Neural crest cell (in vitro differentiated cells): ENCODE results near the gene RAB44. TPM values are rescaled to one million over a fixed set of nuclear protein-coding genes. Genes with fewer than 3 reads are reported as not detected.
A peak's percentile ranks its signal among the peaks of the same experiment; 100 is the strongest.

ENCODE experiments used
- DNase-seq: peaks from one replicate; pipeline ENCODE4 v3.0.0; 2021; ENCODE audit warnings: low read depth, mixed read lengths, low spot score
- H3K27ac Mint-ChIP-seq: one replicate; pipeline ENCODE4 v1.8.0; 2021; ENCODE audit warnings: mild to moderate bottlenecking, mixed read lengths; ENCODE audit not compliant: unreplicated experiment
- H3K27me3 Mint-ChIP-seq: 2 replicates; pipeline ENCODE4 v1.8.0; 2021; ENCODE audit warnings: low read depth, mild to moderate bottlenecking, mixed read lengths
- H3K36me3 Mint-ChIP-seq: 2 replicates; pipeline ENCODE4 v1.8.0; 2021; ENCODE audit warnings: low read depth, mild to moderate bottlenecking, mixed read lengths
- H3K4me1 Mint-ChIP-seq: 2 replicates; pipeline ENCODE4 v1.8.0; 2021; ENCODE audit warnings: mixed read lengths
- H3K4me3 Mint-ChIP-seq: one replicate; pipeline ENCODE4 v1.8.0; 2021; ENCODE audit warnings: mild to moderate bottlenecking, mixed read lengths
- H3K9me3 Mint-ChIP-seq: 2 replicates; pipeline ENCODE4 v1.8.0; 2021; ENCODE audit warnings: mixed read lengths
- CTCF ChIP-seq: fragments of 200-600 bp; sonication (generic); conservative IDR thresholded peaks from 2 replicates; pipeline ENCODE4 v1.5.0; 2021; ENCODE audit warnings: antibody characterized with exemption, mild to moderate bottlenecking
- total RNA-seq: library from RNA; stranded (reverse); gene quantifications from 2 replicates; pipeline ENCODE4 v1.2.1, GENCODE V29; 2021

Gene RAB44
- total RNA-seq, 1 donor from 2014 or later: not detected

- DNase-seq: no peak
- Mint-ChIP-seq H3K9me3 (no peaks in the 10 kb centered on the region), H3K4me1 (peaks cover 57% of the 10 kb centered on the region), H3K36me3 (no peaks in the 10 kb centered on the region), H3K27ac (peak overlapping the region; percentile 85), H3K4me3 (no peak overlapping the region), H3K27me3 (no peaks in the 10 kb centered on the region)
- TF ChIP-seq CTCF: no peak
Measured at GRCh38 chr6:36769676-36770499, 72.3 kb downstream of the RAB44 start.

GRCh38 chr6:36771145-36771544 is 73.5 kb downstream of the RAB44 start:
- H3K9me3 Mint-ChIP-seq: no peaks in the 10 kb centered on the region

GRCh38 chr6:36772397-36772796 is 74.8 kb downstream of the RAB44 start:
- Mint-ChIP-seq H3K27ac (peak overlapping the region; percentile 70), H3K36me3 (no peaks in the 10 kb centered on the region), H3K9me3 (no peaks in the 10 kb centered on the region), H3K27me3 (no peaks in the 10 kb centered on the region), H3K4me3 (no peak overlapping the region), H3K4me1 (peaks cover 53% of the 10 kb centered on the region)
- no peak for TF ChIP-seq CTCF
- DNase-seq: no peak

More at GRCh38 chr6:36771145-36771544, 73.5 kb downstream of the RAB44 start:
- no peak for TF ChIP-seq CTCF
- H3K27ac Mint-ChIP-seq: no peak overlapping the region
- H3K27me3 Mint-ChIP-seq: no peaks in the 10 kb centered on the region
- peaks cover 48% of the 10 kb centered on the region for H3K4me1 Mint-ChIP-seq
- DNase-seq: no peak
- H3K36me3 Mint-ChIP-seq: no peaks in the 10 kb centered on the region
- H3K4me3 Mint-ChIP-seq: no peak overlapping the region

- no peaks in the 10 kb centered on the region for H3K27me3 Mint-ChIP-seq
- DNase-seq: no peak
- H3K4me1 Mint-ChIP-seq: peaks cover 51% of the 10 kb centered on the region
- no peaks in the 10 kb centered on the region for H3K36me3 Mint-ChIP-seq
- TF ChIP-seq CTCF: no peak
- H3K27ac Mint-ChIP-seq: no peak overlapping the region
- H3K4me3 Mint-ChIP-seq: no peak overlapping the region
- H3K9me3 Mint-ChIP-seq: no peaks in the 10 kb centered on the region
Measured at GRCh38 chr6:36774331-36774730, 76.7 kb downstream of the RAB44 start.

- Mint-ChIP-seq H3K4me1 (peaks cover 43% of the 10 kb centered on the region), H3K27ac (no peak overlapping the region), H3K4me3 (no peak overlapping the region), H3K9me3 (no peaks in the 10 kb centered on the region), H3K36me3 (no peaks in the 10 kb centered on the region), H3K27me3 (no peaks in the 10 kb centered on the region)
- TF ChIP-seq CTCF: no peak
- no peak for DNase-seq
Measured at GRCh38 chr6:36776167-36776566, 78.5 kb downstream of the RAB44 start.
